HFFc6 (cell line): ENCODE results near the gene NUDT10. TPM values are rescaled to one million over a fixed set of nuclear protein-coding genes. Genes with fewer than 3 reads are reported as not detected.

Experiments
- DNase-seq: peaks from one replicate; pipeline ENCODE4 v3.0.0-alpha.2; 2018
- H3K27ac Mint-ChIP-seq: 2 replicates; pipeline ENCODE4 v1.8.0; 2020; ENCODE audit warnings: mild to moderate bottlenecking, mixed read lengths
- H3K27me3 Mint-ChIP-seq: 2 replicates; pipeline ENCODE4 v1.8.0; 2021; ENCODE audit warnings: mild to moderate bottlenecking, moderate library complexity, mixed read lengths; ENCODE audit not compliant: insufficient read depth
- H3K36me3 Mint-ChIP-seq: 2 replicates; pipeline ENCODE4 v1.8.0; 2021; ENCODE audit warnings: low read depth, mixed read lengths
- H3K4me1 Mint-ChIP-seq: 2 replicates; pipeline ENCODE4 v1.8.0; 2020; ENCODE audit warnings: low read depth, mixed read lengths
- H3K4me3 Mint-ChIP-seq: 2 replicates; pipeline ENCODE4 v1.8.0; 2020; ENCODE audit warnings: mild to moderate bottlenecking, moderate library complexity, mixed read lengths
- H3K9me3 Mint-ChIP-seq: 2 replicates; pipeline ENCODE4 v1.8.0; 2020; ENCODE audit warnings: mild to moderate bottlenecking, mixed read lengths
- total RNA-seq, 6 experiments: library from RNA; stranded (reverse); fragmentation: NEBNext Ultra II Directional; extraction: Animal tissue kit (Norgen Biotek cat#: 25700); gene quantifications; 2 replicates in 1 of 6; 3 replicates in 5 of 6; pipeline ENCODE4 v1.2.3, GENCODE V29; 2021
- TF ChIP-seq, protein P1 (sequence below): fragments of 200-600 bp; sonication (generic); IDR thresholded peaks from 2 replicates; pipeline ENCODE4 v1.5.0; 2021; ENCODE audit warnings: antibody characterized with exemption, mild to moderate bottlenecking

The NUDT10 gene
- total RNA-seq, 6 experiments from 2014 or later, result 0.11 to 0.19 TPM; not detected in 4

GRCh38 chrX:51336584-51336983, 4.0 kb downstream of the NUDT10 start:
- Mint-ChIP-seq H3K27me3 (peaks cover 2% of the 10 kb centered on the region; the same call in 1 of the 2 replicates), H3K27ac (no peak overlapping the region), H3K4me1 (no peaks in the 10 kb centered on the region), H3K9me3 (no peaks in the 10 kb centered on the region), H3K4me3 (no peak overlapping the region), H3K36me3 (no peaks in the 10 kb centered on the region)
- TF ChIP-seq, protein P1, sequence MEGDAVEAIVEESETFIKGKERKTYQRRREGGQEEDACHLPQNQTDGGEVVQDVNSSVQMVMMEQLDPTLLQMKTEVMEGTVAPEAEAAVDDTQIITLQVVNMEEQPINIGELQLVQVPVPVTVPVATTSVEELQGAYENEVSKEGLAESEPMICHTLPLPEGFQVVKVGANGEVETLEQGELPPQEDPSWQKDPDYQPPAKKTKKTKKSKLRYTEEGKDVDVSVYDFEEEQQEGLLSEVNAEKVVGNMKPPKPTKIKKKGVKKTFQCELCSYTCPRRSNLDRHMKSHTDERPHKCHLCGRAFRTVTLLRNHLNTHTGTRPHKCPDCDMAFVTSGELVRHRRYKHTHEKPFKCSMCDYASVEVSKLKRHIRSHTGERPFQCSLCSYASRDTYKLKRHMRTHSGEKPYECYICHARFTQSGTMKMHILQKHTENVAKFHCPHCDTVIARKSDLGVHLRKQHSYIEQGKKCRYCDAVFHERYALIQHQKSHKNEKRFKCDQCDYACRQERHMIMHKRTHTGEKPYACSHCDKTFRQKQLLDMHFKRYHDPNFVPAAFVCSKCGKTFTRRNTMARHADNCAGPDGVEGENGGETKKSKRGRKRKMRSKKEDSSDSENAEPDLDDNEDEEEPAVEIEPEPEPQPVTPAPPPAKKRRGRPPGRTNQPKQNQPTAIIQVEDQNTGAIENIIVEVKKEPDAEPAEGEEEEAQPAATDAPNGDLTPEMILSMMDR, result peak; percentile 64
- DNase-seq, result peak; percentile 9

- Mint-ChIP-seq H3K4me3 (no peak overlapping the region), H3K27me3 (no peaks in the 10 kb centered on the region), H3K36me3 (no peaks in the 10 kb centered on the region), H3K27ac (no peak overlapping the region), H3K9me3 (peaks cover 9% of the 10 kb centered on the region), H3K4me1 (no peaks in the 10 kb centered on the region)
- DNase-seq, result no peak
- TF ChIP-seq, protein P1, result no peak
Measured at GRCh38 chrX:51361251-51361650, 28.6 kb downstream of the NUDT10 start.

- no peak overlapping the region for H3K27ac Mint-ChIP-seq
- no peaks in the 10 kb centered on the region for H3K9me3 Mint-ChIP-seq
- no peaks in the 10 kb centered on the region; the same call in 1 of the 2 replicates for H3K27me3 Mint-ChIP-seq
- H3K36me3 Mint-ChIP-seq, result no peaks in the 10 kb centered on the region
- no peaks in the 10 kb centered on the region for H3K4me1 Mint-ChIP-seq
- no peak overlapping the region for H3K4me3 Mint-ChIP-seq
- TF ChIP-seq, protein P1, result no peak
- DNase-seq, result no peak
Measured at GRCh38 chrX:51376672-51377071, 44.0 kb downstream of the NUDT10 start.

Other genes starting within 250 kb of the NUDT10 start
- gene NUDT11, start 163.8 kb downstream of the NUDT10 start, total RNA-seq, result 1 to 10 TPM; 4.5 to 7.3 (median 6.2) TPM